H9 (cell line): ENCODE measurements around the gene SEC22A. TPM values are rescaled to one million over a fixed set of nuclear protein-coding genes. Genes with fewer than 3 reads are reported as not detected.
"Not testable (repeated sequence)": the region's sequence is repeated elsewhere in the genome, so short reads cannot be mapped to it uniquely, and the experiment has no call there.

Source experiments
- DNase-seq: peaks from one replicate; pipeline ENCODE4 v3.0.0-alpha.2; 2017
- H2AFZ ChIP-seq: one replicate; pipeline ENCODE4 v1.6.1; 2013; ENCODE audit warnings: mild to moderate bottlenecking, low read length, control low read depth, moderate library complexity
- H2AK5ac ChIP-seq: 2 replicates; pipeline ENCODE4 v1.6.1; 2013; ENCODE audit warnings: low read length, control low read depth, mixed read lengths; ENCODE audit not compliant: insufficient read length
- H2BK120ac ChIP-seq: one replicate; pipeline ENCODE4 v1.6.1; 2013; ENCODE audit warnings: low read depth, mild to moderate bottlenecking, low read length, control low read depth, inconsistent platforms; ENCODE audit not compliant: poor library complexity, severe bottlenecking
- H2BK12ac ChIP-seq: 2 replicates; pipeline ENCODE4 v1.6.1; 2013; ENCODE audit warnings: low read length, control low read depth, mixed read lengths, low read depth; ENCODE audit not compliant: insufficient read length
- H2BK15ac ChIP-seq: 2 replicates; pipeline ENCODE4 v1.6.1; 2013; ENCODE audit warnings: low read depth, low read length, control low read depth
- H2BK20ac ChIP-seq: one replicate; pipeline ENCODE4 v1.6.1; 2013; ENCODE audit warnings: low read depth, mild to moderate bottlenecking, low read length, control low read depth, inconsistent platforms; ENCODE audit not compliant: poor library complexity, severe bottlenecking
- H2BK5ac ChIP-seq: 2 replicates; pipeline ENCODE4 v1.6.1; 2013; ENCODE audit warnings: low read length, control low read depth, mixed read lengths; ENCODE audit not compliant: insufficient read length
- H3K14ac ChIP-seq: 2 replicates; pipeline ENCODE4 v1.6.1; 2013; ENCODE audit warnings: low read length, control low read depth; ENCODE audit not compliant: insufficient read depth
- H3K18ac ChIP-seq: 2 replicates; pipeline ENCODE4 v1.6.1; 2013; ENCODE audit warnings: low read depth, mild to moderate bottlenecking, mixed read lengths, low read length, control low read depth; ENCODE audit not compliant: insufficient read length
- H3K23ac ChIP-seq: 2 replicates; pipeline ENCODE4 v1.6.1; 2013; ENCODE audit warnings: low read length, control low read depth, mixed read lengths, low read depth; ENCODE audit not compliant: insufficient read length
- H3K23me2 ChIP-seq: 2 replicates; pipeline ENCODE4 v1.6.1; 2013; ENCODE audit warnings: low read depth, mild to moderate bottlenecking, mixed read lengths, low read length, control low read depth; ENCODE audit not compliant: insufficient read length, poor library complexity, severe bottlenecking
- H3K27ac ChIP-seq: 2 replicates; pipeline ENCODE4 v1.5.1; 2013; ENCODE audit warnings: low read length, control low read depth, mixed read lengths, low read depth; ENCODE audit not compliant: insufficient read length
- H3K27me3 ChIP-seq: 2 replicates; pipeline ENCODE4 v1.6.1; 2013; ENCODE audit warnings: low read length, control low read depth, inconsistent platforms; ENCODE audit not compliant: insufficient read depth
- H3K4ac ChIP-seq: 2 replicates; pipeline ENCODE4 v1.6.1; 2013; ENCODE audit warnings: low read depth, mild to moderate bottlenecking, control low read depth, inconsistent platforms, low read length, moderate library complexity
- H3K4me1 ChIP-seq: 2 replicates; pipeline ENCODE4 v1.6.1; 2013; ENCODE audit warnings: low read length, control low read depth, inconsistent platforms; ENCODE audit not compliant: insufficient read depth
- H3K4me2 ChIP-seq: 2 replicates; pipeline ENCODE4 v1.6.1; 2013; ENCODE audit warnings: low read length, control low read depth, mixed read lengths; ENCODE audit not compliant: insufficient read length, insufficient read depth
- H3K56ac ChIP-seq: 2 replicates; pipeline ENCODE4 v1.6.1; 2013; ENCODE audit warnings: low read depth, mild to moderate bottlenecking, mixed read lengths, low read length, control low read depth; ENCODE audit not compliant: insufficient read length
- H3K79me1 ChIP-seq: 2 replicates; pipeline ENCODE4 v1.6.1; 2013; ENCODE audit warnings: low read depth, mild to moderate bottlenecking, moderate library complexity, low read length, control low read depth, inconsistent platforms; ENCODE audit not compliant: insufficient read depth, poor library complexity, severe bottlenecking
- H3K79me2 ChIP-seq: 2 replicates; pipeline ENCODE4 v1.6.1; 2013; ENCODE audit warnings: low read length, control low read depth, inconsistent platforms; ENCODE audit not compliant: insufficient read depth
- H3K9ac ChIP-seq: 2 replicates; pipeline ENCODE4 v1.6.1; 2013; ENCODE audit warnings: low read length, control low read depth, mixed read lengths; ENCODE audit not compliant: insufficient read length; ENCODE audit errors: extremely low read depth
- H3K9me3 ChIP-seq: one replicate; pipeline ENCODE4 v1.6.1; 2013; ENCODE audit warnings: low read depth, low read length, inconsistent platforms; ENCODE audit not compliant: control insufficient read depth
- H3T11ph ChIP-seq: one replicate; pipeline ENCODE4 v1.6.1; 2013; ENCODE audit warnings: mild to moderate bottlenecking, low read length, control low read depth, inconsistent platforms
- H4K20me1 ChIP-seq: one replicate; pipeline ENCODE4 v1.6.1; 2013; ENCODE audit not compliant: control insufficient read depth, insufficient read length, insufficient read depth
- H4K5ac ChIP-seq: 2 replicates; pipeline ENCODE4 v1.6.1; 2013; ENCODE audit warnings: low read depth, mild to moderate bottlenecking, mixed read lengths, low read length, control low read depth; ENCODE audit not compliant: insufficient read length
- H4K8ac ChIP-seq: replicated peaks from 2 replicates; pipeline ENCODE4 v1.6.1; 2013; ENCODE audit warnings: low read length, control low read depth, mixed read lengths, low read depth; ENCODE audit not compliant: insufficient read length
- H4K91ac ChIP-seq: 2 replicates; pipeline ENCODE4 v1.6.1; 2013; ENCODE audit warnings: low read depth, mild to moderate bottlenecking, moderate library complexity, mixed read lengths, low read length, control low read depth; ENCODE audit not compliant: insufficient read length
- H3K27ac Mint-ChIP-seq, 3 experiments: 2 replicates in 2 of 3; 3 replicates in 1 of 3; pipeline ENCODE4 v1.8.0; 2020 to 2021; ENCODE audit warnings: mixed read lengths in 3 of 3, mild to moderate bottlenecking in 1 of 3, moderate library complexity in 1 of 3
- H3K27me3 Mint-ChIP-seq: 2 replicates; pipeline ENCODE4 v1.8.0; 2021; ENCODE audit warnings: low read depth, mild to moderate bottlenecking, moderate library complexity, mixed read lengths
- H3K36me3 Mint-ChIP-seq, 3 experiments: 2 replicates in 2 of 3; 3 replicates in 1 of 3; pipeline ENCODE4 v1.8.0; 2020 to 2021; ENCODE audit warnings: low read depth in 3 of 3, mixed read lengths in 3 of 3; ENCODE audit not compliant: insufficient read depth in 1 of 3
- H3K4me1 Mint-ChIP-seq, 2 experiments: 2 replicates each; pipeline ENCODE4 v1.8.0; 2020; ENCODE audit warnings: mixed read lengths in 2 of 2
- H3K4me3 Mint-ChIP-seq, 2 experiments: 2 replicates in 1 of 2; 3 replicates in 1 of 2; pipeline ENCODE4 v1.8.0; 2020 to 2021; ENCODE audit warnings: mild to moderate bottlenecking in 2 of 2, mixed read lengths in 2 of 2, moderate library complexity in 1 of 2
- H3K9me3 Mint-ChIP-seq, 2 experiments: 2 replicates in 1 of 2; 3 replicates in 1 of 2; pipeline ENCODE4 v1.8.0; 2020; ENCODE audit warnings: mild to moderate bottlenecking in 2 of 2, mixed read lengths in 2 of 2, moderate library complexity in 1 of 2
- WGBS: extraction: QIAGEN DNeasy Blood & Tissue Kit; methylation state at CpG from one replicate; pipeline ENCODE4 v1.1.7; 2013; ENCODE audit warnings: missing lambda C conversion rate, low lambda C conversion rate, mixed read lengths; ENCODE audit not compliant: insufficient read length; ENCODE audit errors: extremely low coverage; 5-methylcytosine and 5-hydroxymethylcytosine counted together
- total RNA-seq: library from RNA; stranded (reverse); gene quantifications from 2 replicates; pipeline ENCODE4 v1.2.1, GENCODE V29; 2021
- TF ChIP-seq, protein P1 (sequence below): fragments of 200-600 bp; sonication (generic); conservative IDR thresholded peaks from 3 replicates; pipeline ENCODE4 v1.8.0; 2021; ENCODE audit warnings: antibody characterized with exemption, mild to moderate bottlenecking

The SEC22A gene
- total RNA-seq, 1 experiment from 2014 or later, result 9.9 TPM

DNA sequence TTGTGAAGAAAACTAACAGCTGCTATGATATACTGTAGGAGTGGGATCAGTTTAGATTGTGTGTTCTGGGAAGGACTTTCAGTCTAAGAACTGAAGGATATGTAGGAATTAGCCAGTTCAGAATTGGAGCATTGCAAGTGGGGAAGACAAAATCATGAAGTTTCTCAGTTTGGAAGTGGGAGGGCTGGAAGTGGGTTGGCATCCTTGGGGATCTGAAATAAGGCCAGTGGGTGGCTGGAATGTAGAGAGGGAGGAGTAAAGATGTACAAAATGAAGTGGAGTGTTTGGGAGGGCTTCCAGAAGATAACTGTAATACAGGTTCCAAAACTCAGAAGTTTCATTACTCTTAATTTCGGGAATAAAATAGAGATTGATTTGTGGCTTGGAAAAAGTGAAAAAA lies 17.2 kb downstream of the SEC22A start:
- H3K27ac ChIP-seq, result no peak overlapping the region
- Mint-ChIP-seq H3K27me3 (no peaks in the 10 kb centered on the region), H3K27ac (no peak overlapping the region; a peak in 1 of 7 replicates), H3K36me3 (no peaks in the 10 kb centered on the region), H3K4me3 (no peak overlapping the region), H3K9me3 (no peaks in the 10 kb centered on the region), H3K4me1 (peaks cover 0 to 9% of the 10 kb centered on the region in 2 experiments; a peak in 2 of 4 replicates)
- no peak overlapping the region for H2BK20ac ChIP-seq
- H3K79me2 ChIP-seq, result no peaks in the 10 kb centered on the region
- H3K18ac ChIP-seq, result no peak overlapping the region
- no peak overlapping the region for H3K56ac ChIP-seq
- H2AK5ac ChIP-seq, result no peak overlapping the region
- no peaks in the 10 kb centered on the region for H3K4me1 ChIP-seq
- H3K9me3 ChIP-seq, result no peaks in the 10 kb centered on the region
- H3K14ac ChIP-seq, result no peak overlapping the region
- H3K23ac ChIP-seq, result no peak overlapping the region
- no peak overlapping the region for H3K4ac ChIP-seq
- H2BK15ac ChIP-seq, result no peak overlapping the region
- no peak overlapping the region for H2AFZ ChIP-seq
- H3K79me1 ChIP-seq, result no peaks in the 10 kb centered on the region
- DNase-seq, result no peak
- no peak overlapping the region for H4K91ac ChIP-seq
- H3K4me2 ChIP-seq, result no peak overlapping the region
- H3K23me2 ChIP-seq, result no peaks in the 10 kb centered on the region
- no peak overlapping the region for H3K9ac ChIP-seq
- H3K27me3 ChIP-seq, result no peaks in the 10 kb centered on the region
- no peak overlapping the region for H2BK5ac ChIP-seq
- no peak overlapping the region for H4K8ac ChIP-seq
- H4K5ac ChIP-seq, result no peak overlapping the region
- no peak overlapping the region for H2BK12ac ChIP-seq
- TF ChIP-seq, protein P1, sequence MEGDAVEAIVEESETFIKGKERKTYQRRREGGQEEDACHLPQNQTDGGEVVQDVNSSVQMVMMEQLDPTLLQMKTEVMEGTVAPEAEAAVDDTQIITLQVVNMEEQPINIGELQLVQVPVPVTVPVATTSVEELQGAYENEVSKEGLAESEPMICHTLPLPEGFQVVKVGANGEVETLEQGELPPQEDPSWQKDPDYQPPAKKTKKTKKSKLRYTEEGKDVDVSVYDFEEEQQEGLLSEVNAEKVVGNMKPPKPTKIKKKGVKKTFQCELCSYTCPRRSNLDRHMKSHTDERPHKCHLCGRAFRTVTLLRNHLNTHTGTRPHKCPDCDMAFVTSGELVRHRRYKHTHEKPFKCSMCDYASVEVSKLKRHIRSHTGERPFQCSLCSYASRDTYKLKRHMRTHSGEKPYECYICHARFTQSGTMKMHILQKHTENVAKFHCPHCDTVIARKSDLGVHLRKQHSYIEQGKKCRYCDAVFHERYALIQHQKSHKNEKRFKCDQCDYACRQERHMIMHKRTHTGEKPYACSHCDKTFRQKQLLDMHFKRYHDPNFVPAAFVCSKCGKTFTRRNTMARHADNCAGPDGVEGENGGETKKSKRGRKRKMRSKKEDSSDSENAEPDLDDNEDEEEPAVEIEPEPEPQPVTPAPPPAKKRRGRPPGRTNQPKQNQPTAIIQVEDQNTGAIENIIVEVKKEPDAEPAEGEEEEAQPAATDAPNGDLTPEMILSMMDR, result no peak
- WGBS, result no CpG with 5 or more reads among the region's 1 CpG
- no peak overlapping the region for H2BK120ac ChIP-seq
- H3T11ph ChIP-seq, result no peak overlapping the region
- H4K20me1 ChIP-seq, result no peaks in the 10 kb centered on the region

DNA sequence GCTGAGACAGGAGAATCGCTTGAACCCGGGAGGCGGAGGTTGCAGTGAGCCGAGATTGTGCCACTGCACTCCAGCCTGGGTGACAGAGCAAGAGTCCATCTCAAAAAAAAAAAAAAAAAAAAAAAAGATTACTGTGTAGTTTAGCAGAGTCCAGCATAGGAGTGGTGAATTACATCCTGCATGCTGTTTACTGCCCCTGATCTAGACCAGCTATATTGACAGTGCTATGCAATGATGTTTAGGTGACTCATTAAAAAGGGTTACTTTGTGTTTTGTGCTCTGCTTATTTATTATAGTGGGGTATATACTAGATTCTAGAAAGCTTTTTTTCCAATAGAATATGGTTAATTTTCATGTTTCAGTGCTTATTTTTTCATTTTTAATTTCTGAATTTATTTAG lies 19.6 kb downstream of the SEC22A start:
- H3K4me3 Mint-ChIP-seq, H2BK5ac ChIP-seq, H3K79me2 ChIP-seq, H3K23me2 ChIP-seq, H4K20me1 ChIP-seq, DNase-seq, H2BK120ac ChIP-seq, H3K18ac ChIP-seq, H3K27ac ChIP-seq, H3K14ac ChIP-seq, H3K4ac ChIP-seq, H3K56ac ChIP-seq, H2BK20ac ChIP-seq, H3K36me3 Mint-ChIP-seq, H2BK12ac ChIP-seq, H3K4me1 ChIP-seq, H2BK15ac ChIP-seq, H3K27me3 ChIP-seq, H3K23ac ChIP-seq, H2AFZ ChIP-seq, H3K9ac ChIP-seq, H3K4me1 Mint-ChIP-seq, H4K5ac ChIP-seq, H3K9me3 Mint-ChIP-seq, H3K9me3 ChIP-seq, H3K79me1 ChIP-seq, H3K4me2 ChIP-seq, H4K91ac ChIP-seq, H3K27ac Mint-ChIP-seq, H2AK5ac ChIP-seq, H3T11ph ChIP-seq, H3K27me3 Mint-ChIP-seq, H4K8ac ChIP-seq: not testable (repeated sequence)
- WGBS, result no CpG with 5 or more reads among the region's 4 CpGs
